CD4-positive, alpha-beta T cell treated with Interleukin-15 for 4 hours (primary cell): ENCODE results near the gene MACROD2.
"Not testable (repeated sequence)": the region's sequence is repeated elsewhere in the genome, so short reads cannot be mapped to it uniquely, and the experiment has no call there.

ENCODE experiments used
- DNase-seq: peaks from one replicate; pipeline ENCODE4 v3.0.0-alpha.2; 2020; ENCODE audit warnings: low spot score

Gene MACROD2

GRCh38 chr20:14270751-14271150 is 275.4 kb downstream of the MACROD2 start:
- DNase-seq, result not testable (repeated sequence)

GRCh38 chr20:14282140-14282539 is 286.8 kb downstream of the MACROD2 start:
- no peak for DNase-seq

DNA sequence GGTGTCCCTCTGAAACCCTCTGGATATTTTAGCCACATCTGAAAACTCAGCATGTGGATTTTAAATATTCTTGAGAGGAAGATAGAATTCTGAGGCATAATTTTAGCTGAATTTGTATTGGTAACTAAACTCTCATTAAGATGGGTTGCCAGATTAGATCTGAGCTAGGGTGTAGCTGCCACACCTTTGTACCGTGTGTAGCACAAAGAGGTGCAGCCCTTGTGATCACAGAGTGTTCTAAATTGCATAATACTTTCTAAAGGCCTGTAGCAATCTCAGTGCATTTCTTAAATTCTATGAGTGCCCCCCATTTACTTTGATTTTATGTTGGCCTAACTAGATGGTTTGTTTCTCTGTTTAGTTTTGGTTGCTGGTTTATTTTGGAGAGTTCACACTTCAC is 289.1 kb downstream of the MACROD2 start:
- DNase-seq, result no peak

GRCh38 chr20:14288341-14289330 is 293.3 kb downstream of the MACROD2 start:
- DNase-seq, result no peak

DNA sequence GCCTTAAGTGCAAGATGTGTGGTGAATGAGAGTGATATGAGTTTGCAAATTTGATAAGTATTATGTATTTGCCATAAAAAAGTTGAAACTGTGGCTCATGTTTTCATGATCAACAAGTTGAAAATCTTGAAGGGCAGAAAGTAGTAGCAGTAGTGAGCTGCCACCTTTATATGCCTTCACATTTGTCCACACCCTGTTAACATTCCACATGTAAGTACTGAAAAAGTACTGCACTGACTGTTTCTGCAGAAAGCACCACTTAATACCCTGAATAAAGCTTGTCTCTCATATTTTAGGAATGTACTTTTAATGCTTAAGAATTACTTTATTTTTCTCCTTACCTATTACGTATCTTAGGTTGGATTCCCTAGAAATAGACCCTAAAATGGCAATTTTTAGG is 296.2 kb downstream of the MACROD2 start:
- no peak for DNase-seq

- DNase-seq, result no peak
These were observed 299.9 kb downstream of the MACROD2 start for GRCh38 chr20:14295238-14295637.

DNA sequence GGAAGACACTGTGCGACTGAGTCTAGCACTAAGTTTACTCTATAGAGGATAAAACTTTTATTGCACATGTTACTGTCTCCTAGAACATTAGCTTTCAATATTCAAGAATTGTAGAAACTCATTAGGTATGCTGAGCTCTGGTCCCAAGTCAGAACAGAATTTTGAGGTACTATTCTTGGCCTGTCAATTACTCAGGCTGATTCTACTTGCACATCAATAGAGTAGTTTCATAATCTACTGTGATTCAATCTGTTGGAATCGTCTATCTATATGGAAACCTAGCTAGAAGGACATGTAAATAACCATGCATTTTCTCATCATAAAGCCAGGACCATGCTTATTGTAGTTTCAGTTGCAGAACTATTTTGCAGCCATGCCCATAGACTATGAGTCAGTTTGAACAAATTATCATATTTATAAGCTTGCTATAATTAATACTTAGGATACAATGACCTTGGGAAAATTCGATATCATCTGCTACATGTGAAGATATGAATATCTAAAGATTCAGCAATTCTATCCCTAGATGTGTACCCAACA is 300.5 kb downstream of the MACROD2 start:
- DNase-seq, result no peak

- no peak for DNase-seq
These were observed 304.5 kb downstream of the MACROD2 start for GRCh38 chr20:14299831-14300230.

DNA sequence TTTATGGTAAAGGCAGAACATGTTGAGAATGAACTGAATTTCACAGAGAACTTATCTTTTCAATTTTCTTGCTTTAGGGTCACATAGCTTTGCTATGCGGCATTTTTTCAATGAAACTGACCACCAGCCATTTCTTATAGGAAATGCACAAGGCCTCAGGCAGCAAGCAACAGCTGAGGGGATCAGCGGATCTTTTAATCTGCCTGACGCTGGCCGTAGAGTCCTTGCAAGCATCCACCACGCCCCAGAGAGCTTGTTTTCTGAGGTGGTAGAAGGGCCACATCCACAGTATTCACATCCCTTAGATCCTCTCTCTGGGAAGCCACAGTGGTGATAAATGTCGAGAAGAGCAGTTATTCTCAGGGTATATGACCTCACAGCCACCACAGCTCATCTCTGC is 307.8 kb downstream of the MACROD2 start:
- no peak for DNase-seq

GRCh38 chr20:14303651-14304050 is 308.3 kb downstream of the MACROD2 start:
- DNase-seq, result no peak

GRCh38 chr20:14304472-14304871 is 309.2 kb downstream of the MACROD2 start:
- no peak for DNase-seq

DNA sequence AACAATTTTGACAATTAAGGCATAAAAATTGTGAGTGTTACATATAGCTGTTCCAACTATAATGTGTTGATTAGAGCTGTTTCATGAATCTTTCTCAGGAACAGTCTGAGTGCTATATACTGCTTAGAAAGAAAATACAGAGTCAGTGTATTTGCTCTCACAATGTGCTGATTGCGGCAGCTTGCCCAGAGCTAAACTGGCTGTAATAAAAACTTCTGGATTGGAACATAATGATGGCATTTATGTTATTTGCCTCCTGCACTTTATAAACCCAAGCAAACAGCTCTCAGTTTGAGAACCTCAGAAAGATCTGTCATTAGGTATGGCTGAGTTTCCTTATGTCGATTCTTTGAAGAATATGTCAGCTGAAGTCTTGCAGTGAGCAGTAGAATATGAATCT is 312.6 kb downstream of the MACROD2 start:
- DNase-seq, result no peak

- no peak for DNase-seq
These were observed 315.8 kb downstream of the MACROD2 start for GRCh38 chr20:14310977-14311627.

GRCh38 chr20:14312001-14312400 is 316.7 kb downstream of the MACROD2 start:
- DNase-seq, result no peak

DNA sequence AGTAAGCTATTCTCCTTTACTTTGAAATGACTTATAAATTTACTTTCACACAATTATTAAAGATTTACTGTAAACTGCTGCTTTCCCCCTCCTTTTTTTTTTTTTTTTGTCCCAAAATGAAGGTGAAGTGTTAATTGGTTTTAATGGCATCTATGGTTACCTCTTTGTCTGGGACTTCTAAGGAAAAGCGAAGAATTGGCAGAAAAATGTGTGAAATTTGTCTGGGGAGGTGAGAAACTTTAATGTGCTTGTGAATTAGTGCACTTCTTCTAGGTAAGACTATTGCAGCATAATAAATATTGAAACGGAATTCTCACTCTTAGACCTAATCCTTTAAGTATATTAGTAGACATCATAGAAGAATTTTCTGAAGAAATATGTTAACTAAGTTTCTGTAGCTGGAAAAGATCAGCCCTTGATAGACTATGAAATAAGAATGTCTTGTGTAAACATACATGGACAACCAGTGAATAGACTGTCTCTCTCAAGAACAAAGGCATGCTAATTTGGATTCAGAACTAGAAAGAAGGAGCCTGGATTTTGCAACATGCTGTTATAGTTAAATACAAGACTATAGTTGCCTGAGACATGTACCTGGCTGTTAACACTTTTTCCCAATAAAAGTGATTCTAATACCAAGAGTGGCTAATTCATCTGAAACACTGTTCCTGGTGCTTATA is 318.2 kb downstream of the MACROD2 start:
- DNase-seq, result no peak

DNA sequence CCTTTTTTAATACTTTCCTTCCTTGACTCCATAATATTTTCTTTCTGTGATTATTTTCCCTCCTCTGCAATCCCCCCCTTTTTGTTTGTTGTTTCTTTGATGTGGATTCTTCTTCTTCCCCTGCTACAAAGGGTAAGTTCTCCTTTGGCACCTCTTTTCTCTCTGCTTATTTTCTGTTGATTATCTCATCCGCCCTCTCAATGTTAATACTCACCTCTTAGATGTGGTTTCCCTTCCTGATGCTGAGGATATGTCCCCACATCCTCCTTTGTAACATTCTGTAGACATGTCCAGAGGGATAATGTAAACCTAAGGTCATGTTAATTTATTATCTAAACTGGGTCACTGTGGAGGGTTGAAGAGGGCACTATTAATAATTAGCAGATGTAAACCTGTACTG is 324.4 kb downstream of the MACROD2 start:
- DNase-seq, result no peak

- no peak for DNase-seq
These were observed 336.3 kb downstream of the MACROD2 start for GRCh38 chr20:14331646-14332045.

DNA sequence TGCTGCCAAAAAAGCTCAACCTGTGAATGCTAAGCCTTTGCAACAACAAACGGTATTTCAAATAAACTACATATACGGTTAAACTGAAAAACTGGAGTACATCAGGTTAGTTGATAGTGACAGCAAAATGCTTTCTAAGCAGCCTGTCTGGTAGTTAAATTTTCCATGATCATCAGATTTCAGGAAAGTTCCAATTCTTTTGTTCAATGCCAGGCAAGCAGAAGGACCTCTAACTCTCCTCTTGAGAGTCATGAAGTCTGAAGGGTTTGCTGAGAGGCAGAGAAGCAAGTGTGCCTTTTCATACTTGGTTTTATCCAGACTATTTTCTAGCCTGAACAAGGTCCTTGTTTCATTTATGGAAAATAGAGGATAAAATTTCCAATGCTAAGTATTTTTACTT is 337.6 kb downstream of the MACROD2 start:
- DNase-seq, result no peak

DNA sequence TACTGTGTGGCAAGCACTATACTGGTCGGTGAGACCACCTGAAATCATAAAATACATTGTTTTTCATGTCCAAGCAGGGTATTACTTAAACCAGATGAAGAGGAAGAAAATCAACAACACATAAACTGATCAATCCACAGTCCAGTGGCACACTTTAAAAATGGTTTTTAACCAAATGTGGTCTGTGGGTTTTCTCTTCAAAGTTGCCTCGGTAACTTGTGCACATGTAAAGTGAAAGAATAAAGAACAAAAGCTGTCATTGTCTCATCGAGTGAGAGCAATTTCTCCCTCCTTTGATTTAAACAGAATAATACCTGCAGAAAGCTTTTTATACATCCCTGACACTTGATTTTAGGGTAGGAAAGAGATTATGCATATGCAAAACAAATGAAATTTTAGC is 338.4 kb downstream of the MACROD2 start:
- DNase-seq, result no peak

GRCh38 chr20:14334306-14334930 is 339.1 kb downstream of the MACROD2 start:
- DNase-seq, result no peak

GRCh38 chr20:14335052-14335451 is 339.7 kb downstream of the MACROD2 start:
- no peak for DNase-seq

GRCh38 chr20:14336686-14337085 is 341.4 kb downstream of the MACROD2 start:
- DNase-seq, result no peak
